Measurements from ENCODE around the gene RFESD. TPM values are rescaled to one million over a fixed set of nuclear protein-coding genes. Genes with fewer than 3 reads are reported as not detected.

RFESD gene
- total and polyA plus RNA-seq, 2 of the 8 experiments (the other 6 are each of a cell fraction or from before 2014, with no cell fraction given) = 1.7 to 2.0 TPM

DNA sequence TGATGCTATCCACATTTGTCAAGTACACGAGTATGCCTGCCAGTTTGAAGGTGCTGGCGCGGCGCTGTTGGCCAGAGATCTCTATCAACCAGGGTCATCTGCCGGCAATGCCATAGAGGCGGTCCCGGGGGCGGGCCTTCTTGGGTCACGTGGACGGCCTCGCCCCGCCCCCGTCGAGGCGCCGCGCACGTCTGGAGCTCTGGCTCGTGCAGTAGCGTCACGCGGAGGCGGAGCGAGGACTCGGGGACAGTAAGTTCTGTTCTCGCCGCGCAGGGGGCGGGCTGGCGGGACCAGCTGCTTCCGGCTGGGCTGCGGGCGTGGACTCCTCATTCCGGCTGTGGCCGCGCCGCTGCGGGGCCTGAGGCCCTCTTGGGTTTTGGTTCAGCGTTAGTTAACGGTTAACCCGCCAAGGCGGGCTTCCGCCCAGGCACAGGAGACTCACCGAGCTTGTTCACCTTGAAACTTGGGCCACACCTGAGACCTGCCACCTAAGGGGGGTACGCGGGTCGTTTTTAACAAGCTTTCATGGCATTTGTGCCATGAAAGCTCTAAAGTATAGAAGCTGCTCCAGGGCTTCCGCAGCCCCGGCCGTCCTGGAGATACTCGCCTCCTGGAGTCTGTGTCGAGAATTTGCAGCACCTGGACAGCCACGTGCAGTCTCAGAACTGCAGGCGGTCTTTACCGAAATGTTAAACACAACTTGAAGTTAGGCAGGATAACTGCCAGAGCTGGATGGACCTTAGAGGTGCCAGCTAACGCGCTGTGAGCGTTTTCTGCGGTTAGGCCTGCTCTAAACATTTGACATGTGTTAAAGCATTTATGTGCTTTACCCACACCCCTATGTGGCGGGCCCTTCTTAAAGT is at the start of gene RFESD (continued):
- TF ChIP-seq, protein P1, sequence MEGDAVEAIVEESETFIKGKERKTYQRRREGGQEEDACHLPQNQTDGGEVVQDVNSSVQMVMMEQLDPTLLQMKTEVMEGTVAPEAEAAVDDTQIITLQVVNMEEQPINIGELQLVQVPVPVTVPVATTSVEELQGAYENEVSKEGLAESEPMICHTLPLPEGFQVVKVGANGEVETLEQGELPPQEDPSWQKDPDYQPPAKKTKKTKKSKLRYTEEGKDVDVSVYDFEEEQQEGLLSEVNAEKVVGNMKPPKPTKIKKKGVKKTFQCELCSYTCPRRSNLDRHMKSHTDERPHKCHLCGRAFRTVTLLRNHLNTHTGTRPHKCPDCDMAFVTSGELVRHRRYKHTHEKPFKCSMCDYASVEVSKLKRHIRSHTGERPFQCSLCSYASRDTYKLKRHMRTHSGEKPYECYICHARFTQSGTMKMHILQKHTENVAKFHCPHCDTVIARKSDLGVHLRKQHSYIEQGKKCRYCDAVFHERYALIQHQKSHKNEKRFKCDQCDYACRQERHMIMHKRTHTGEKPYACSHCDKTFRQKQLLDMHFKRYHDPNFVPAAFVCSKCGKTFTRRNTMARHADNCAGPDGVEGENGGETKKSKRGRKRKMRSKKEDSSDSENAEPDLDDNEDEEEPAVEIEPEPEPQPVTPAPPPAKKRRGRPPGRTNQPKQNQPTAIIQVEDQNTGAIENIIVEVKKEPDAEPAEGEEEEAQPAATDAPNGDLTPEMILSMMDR (IDR thresholded peaks at IDR 0.05; ENCODE audit: control extremely low read depth in 1 of 3, insufficient read depth in 1 of 3, low read depth in 1 of 3, low read length in 3 of 3) = peak in 2 of 3 experiments; percentile 7 to 9; a peak in 2 of 4 replicates
- no peak for TF ChIP-seq CHD1 (IDR thresholded peaks at IDR 0.05; ENCODE audit: low read depth, low read length)
- TF ChIP-seq, protein P2, sequence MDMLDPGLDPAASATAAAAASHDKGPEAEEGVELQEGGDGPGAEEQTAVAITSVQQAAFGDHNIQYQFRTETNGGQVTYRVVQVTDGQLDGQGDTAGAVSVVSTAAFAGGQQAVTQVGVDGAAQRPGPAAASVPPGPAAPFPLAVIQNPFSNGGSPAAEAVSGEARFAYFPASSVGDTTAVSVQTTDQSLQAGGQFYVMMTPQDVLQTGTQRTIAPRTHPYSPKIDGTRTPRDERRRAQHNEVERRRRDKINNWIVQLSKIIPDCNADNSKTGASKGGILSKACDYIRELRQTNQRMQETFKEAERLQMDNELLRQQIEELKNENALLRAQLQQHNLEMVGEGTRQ (IDR thresholded peaks at IDR 0.05; ENCODE audit: low read length) = peak; percentile 92
- peak in 1 of 2 experiments; percentile 26; a peak in 1 of 4 replicates for TF ChIP-seq RAD21 (IDR thresholded peaks at IDR 0.05 in 1 of 2, conservative IDR thresholded peaks at IDR 0.05 in 1 of 2; ENCODE audit: low read depth in 2 of 2, low read length in 2 of 2)
- TF ChIP-seq SUZ12 (IDR thresholded peaks at IDR 0.05; ENCODE audit: low read length) = no peak
- TF ChIP-seq ASH2L (IDR thresholded peaks at IDR 0.05; ENCODE audit: low read length) = peak; percentile 82
- TF ChIP-seq HDAC2 (IDR thresholded peaks at IDR 0.05; ENCODE audit: borderline replicate concordance in 1 of 2, low read depth in 2 of 2, low read length in 2 of 2) = peak; percentile 2 to 83; a peak in 1 of 4 replicates
- TF ChIP-seq CEBPB (IDR thresholded peaks at IDR 0.05; ENCODE audit: low read depth, low read length) = no peak
- peak; percentile 88 for TF ChIP-seq SP4 (IDR thresholded peaks at IDR 0.05; ENCODE audit: low read length)
- TF ChIP-seq, protein P3, sequence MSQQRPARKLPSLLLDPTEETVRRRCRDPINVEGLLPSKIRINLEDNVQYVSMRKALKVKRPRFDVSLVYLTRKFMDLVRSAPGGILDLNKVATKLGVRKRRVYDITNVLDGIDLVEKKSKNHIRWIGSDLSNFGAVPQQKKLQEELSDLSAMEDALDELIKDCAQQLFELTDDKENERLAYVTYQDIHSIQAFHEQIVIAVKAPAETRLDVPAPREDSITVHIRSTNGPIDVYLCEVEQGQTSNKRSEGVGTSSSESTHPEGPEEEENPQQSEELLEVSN (IDR thresholded peaks at IDR 0.05) = peak; percentile 76
- TF ChIP-seq EP300 (IDR thresholded peaks at IDR 0.05; ENCODE audit: borderline replicate concordance in 1 of 2, low read depth in 2 of 2, low read length in 2 of 2) = peak in 1 of 2 experiments; percentile 48; a peak in 1 of 3 replicates
- peak; percentile 58 for TF ChIP-seq BACH1 (IDR thresholded peaks at IDR 0.05; ENCODE audit: low read length)
- 0 out of 4 replicates have a peak, but pooled peaks of 1 of the 2 experiments have one; percentile 64 for TF ChIP-seq SIN3A (conservative IDR thresholded peaks at IDR 0.05 in 1 of 2, IDR thresholded peaks at IDR 0.05 in 1 of 2; ENCODE audit: low read depth in 1 of 2, low read length in 2 of 2)
- TF ChIP-seq POLR2A (IDR thresholded peaks at IDR 0.05; ENCODE audit: control extremely low read depth in 1 of 2, low read depth in 2 of 2, low read length in 2 of 2) = peak in 1 of 2 experiments; percentile 81; a peak in 2 of 3 replicates
- TF ChIP-seq FOSL1 (IDR thresholded peaks at IDR 0.05; ENCODE audit: insufficient read depth, low read depth, low read length) = peak; percentile 19; the same call in 1 of the 2 replicates
- TF ChIP-seq PHF8 (conservative IDR thresholded peaks at IDR 0.05; ENCODE audit: low read depth, low read length) = peak; percentile 69
- TF ChIP-seq CHD2 (IDR thresholded peaks at IDR 0.05; ENCODE audit: low read length) = no peak
- TF ChIP-seq CREB1 (IDR thresholded peaks at IDR 0.05) = peak; percentile 82

Data from H1 (cell line).